ENCODE measurements around the gene GPAM.
"Not testable (repeated sequence)": the region's sequence is repeated elsewhere in the genome, so short reads cannot be mapped to it uniquely, and the experiment has no call there.

Gene GPAM

GRCh38 chr10:112202561-112203241, 19.1 kb upstream of the GPAM start:
- Histone ChIP-seq H3K27ac (ENCODE audit: low read depth, low read length) (no peak overlapping the region), H3K4me1 (ENCODE audit: control insufficient read depth in 1 of 2, insufficient read depth in 2 of 2, low read length in 2 of 2) (no peaks in the 10 kb centered on the region), H3K4me3 (ENCODE audit: low read depth in 1 of 2, low read length in 2 of 2) (no peak overlapping the region)

GRCh38 chr10:112202076-112202475, 18.5 kb upstream of the GPAM start:
- no peak overlapping the region for H3K9ac ChIP-seq (ENCODE audit: low read depth in 1 of 2, low read length in 2 of 2)
- no peak overlapping the region for H3K4me3 ChIP-seq (ENCODE audit: low read depth in 1 of 2, low read length in 2 of 2)
- H3K9me3 ChIP-seq (ENCODE audit: control insufficient read depth in 1 of 2, low read length in 2 of 2) = no peaks in the 10 kb centered on the region
- no peak overlapping the region for H3K27ac ChIP-seq (ENCODE audit: low read depth, low read length)
- H3K36me3 ChIP-seq (ENCODE audit: control insufficient read depth in 1 of 2, insufficient read depth in 2 of 2, low read length in 2 of 2) = no peaks in the 10 kb centered on the region
- no peaks in the 10 kb centered on the region for H3K4me1 ChIP-seq (ENCODE audit: control insufficient read depth in 1 of 2, insufficient read depth in 2 of 2, low read length in 2 of 2)
- no peaks in the 10 kb centered on the region for H3K27me3 ChIP-seq (ENCODE audit: control insufficient read depth in 1 of 2, insufficient read depth in 2 of 2, low read length in 2 of 2)

More at GRCh38 chr10:112202561-112203241, 19.1 kb upstream of the GPAM start:
- no peaks in the 10 kb centered on the region for H3K27me3 ChIP-seq (ENCODE audit: control insufficient read depth in 1 of 2, insufficient read depth in 2 of 2, low read length in 2 of 2)
- H3K36me3 ChIP-seq (ENCODE audit: control insufficient read depth in 1 of 2, insufficient read depth in 2 of 2, low read length in 2 of 2) = no peaks in the 10 kb centered on the region
- no peaks in the 10 kb centered on the region for H3K9me3 ChIP-seq (ENCODE audit: control insufficient read depth in 1 of 2, low read length in 2 of 2)
- H3K9ac ChIP-seq (ENCODE audit: low read depth in 1 of 2, low read length in 2 of 2) = no peak overlapping the region

- H3K9me3 ChIP-seq (ENCODE audit: control insufficient read depth in 1 of 2, low read length in 2 of 2) = no peaks in the 10 kb centered on the region
- no peak overlapping the region for H3K4me3 ChIP-seq (ENCODE audit: low read depth in 1 of 2, low read length in 2 of 2)
- H3K27ac ChIP-seq (ENCODE audit: low read depth, low read length) = no peak overlapping the region
- H3K36me3 ChIP-seq (ENCODE audit: control insufficient read depth in 1 of 2, insufficient read depth in 2 of 2, low read length in 2 of 2) = no peaks in the 10 kb centered on the region
- no peaks in the 10 kb centered on the region for H3K27me3 ChIP-seq (ENCODE audit: control insufficient read depth in 1 of 2, insufficient read depth in 2 of 2, low read length in 2 of 2)
- no peaks in the 10 kb centered on the region for H3K4me1 ChIP-seq (ENCODE audit: control insufficient read depth in 1 of 2, insufficient read depth in 2 of 2, low read length in 2 of 2)
- H3K9ac ChIP-seq (ENCODE audit: low read depth in 1 of 2, low read length in 2 of 2) = no peak overlapping the region
These were observed 17.8 kb upstream of the GPAM start for GRCh38 chr10:112201334-112201733.

- not testable (repeated sequence) for H3K27ac ChIP-seq (ENCODE audit: low read depth, low read length); H3K4me1 ChIP-seq (ENCODE audit: control insufficient read depth in 1 of 2, insufficient read depth in 2 of 2, low read length in 2 of 2); H3K9ac ChIP-seq (ENCODE audit: low read depth in 1 of 2, low read length in 2 of 2); H3K27me3 ChIP-seq (ENCODE audit: control insufficient read depth in 1 of 2, insufficient read depth in 2 of 2, low read length in 2 of 2); H3K4me3 ChIP-seq (ENCODE audit: low read depth in 1 of 2, low read length in 2 of 2); H3K9me3 ChIP-seq (ENCODE audit: control insufficient read depth in 1 of 2, low read length in 2 of 2); H3K36me3 ChIP-seq (ENCODE audit: control insufficient read depth in 1 of 2, insufficient read depth in 2 of 2, low read length in 2 of 2)
These were observed 16.7 kb upstream of the GPAM start for GRCh38 chr10:112200259-112200658.

- not testable (repeated sequence) for H3K27me3 ChIP-seq (ENCODE audit: control insufficient read depth in 1 of 2, insufficient read depth in 2 of 2, low read length in 2 of 2); H3K4me1 ChIP-seq (ENCODE audit: control insufficient read depth in 1 of 2, insufficient read depth in 2 of 2, low read length in 2 of 2); H3K9ac ChIP-seq (ENCODE audit: low read depth in 1 of 2, low read length in 2 of 2); H3K36me3 ChIP-seq (ENCODE audit: control insufficient read depth in 1 of 2, insufficient read depth in 2 of 2, low read length in 2 of 2); H3K9me3 ChIP-seq (ENCODE audit: control insufficient read depth in 1 of 2, low read length in 2 of 2); H3K4me3 ChIP-seq (ENCODE audit: low read depth in 1 of 2, low read length in 2 of 2); H3K27ac ChIP-seq (ENCODE audit: low read depth, low read length)
These were observed 14.1 kb upstream of the GPAM start for GRCh38 chr10:112197662-112198061.

- Histone ChIP-seq H3K27me3 (ENCODE audit: control insufficient read depth in 1 of 2, insufficient read depth in 2 of 2, low read length in 2 of 2) (no peaks in the 10 kb centered on the region), H3K27ac (ENCODE audit: low read depth, low read length) (no peak overlapping the region), H3K9ac (ENCODE audit: low read depth in 1 of 2, low read length in 2 of 2) (no peak overlapping the region), H3K9me3 (ENCODE audit: control insufficient read depth in 1 of 2, low read length in 2 of 2) (no peaks in the 10 kb centered on the region), H3K4me1 (ENCODE audit: control insufficient read depth in 1 of 2, insufficient read depth in 2 of 2, low read length in 2 of 2) (no peaks in the 10 kb centered on the region), H3K36me3 (ENCODE audit: control insufficient read depth in 1 of 2, insufficient read depth in 2 of 2, low read length in 2 of 2) (no peaks in the 10 kb centered on the region), H3K4me3 (ENCODE audit: low read depth in 1 of 2, low read length in 2 of 2) (no peak overlapping the region)
These were observed 11.7 kb upstream of the GPAM start for GRCh38 chr10:112195224-112195623.

GRCh38 chr10:112191791-112192190, 8.2 kb upstream of the GPAM start:
- H3K9ac ChIP-seq (ENCODE audit: low read depth in 1 of 2, low read length in 2 of 2) = no peak overlapping the region
- H3K9me3 ChIP-seq (ENCODE audit: control insufficient read depth in 1 of 2, low read length in 2 of 2) = no peaks in the 10 kb centered on the region
- H3K4me1 ChIP-seq (ENCODE audit: control insufficient read depth in 1 of 2, insufficient read depth in 2 of 2, low read length in 2 of 2) = no peaks in the 10 kb centered on the region
- H3K27ac ChIP-seq (ENCODE audit: low read depth, low read length) = no peak overlapping the region
- no peak overlapping the region for H3K4me3 ChIP-seq (ENCODE audit: low read depth in 1 of 2, low read length in 2 of 2)
- H3K36me3 ChIP-seq (ENCODE audit: control insufficient read depth in 1 of 2, insufficient read depth in 2 of 2, low read length in 2 of 2) = no peaks in the 10 kb centered on the region
- H3K27me3 ChIP-seq (ENCODE audit: control insufficient read depth in 1 of 2, insufficient read depth in 2 of 2, low read length in 2 of 2) = no peaks in the 10 kb centered on the region

GRCh38 chr10:112191041-112191590, 7.6 kb upstream of the GPAM start:
- no peak overlapping the region for H3K27ac ChIP-seq (ENCODE audit: low read depth, low read length)

GRCh38 chr10:112189465-112189864, 5.9 kb upstream of the GPAM start:
- Histone ChIP-seq H3K27me3 (ENCODE audit: control insufficient read depth in 1 of 2, insufficient read depth in 2 of 2, low read length in 2 of 2) (no peaks in the 10 kb centered on the region), H3K9ac (ENCODE audit: low read depth in 1 of 2, low read length in 2 of 2) (no peak overlapping the region), H3K9me3 (ENCODE audit: control insufficient read depth in 1 of 2, low read length in 2 of 2) (peaks cover 0 to 1% of the 10 kb centered on the region in 2 donors), H3K4me3 (ENCODE audit: low read depth in 1 of 2, low read length in 2 of 2) (no peak overlapping the region), H3K4me1 (ENCODE audit: control insufficient read depth in 1 of 2, insufficient read depth in 2 of 2, low read length in 2 of 2) (peaks cover 0 to under 1% of the 10 kb centered on the region in 2 donors), H3K36me3 (ENCODE audit: control insufficient read depth in 1 of 2, insufficient read depth in 2 of 2, low read length in 2 of 2) (no peaks in the 10 kb centered on the region), H3K27ac (ENCODE audit: low read depth, low read length) (no peak overlapping the region)

More at GRCh38 chr10:112191041-112191590, 7.6 kb upstream of the GPAM start:
- Histone ChIP-seq H3K9me3 (ENCODE audit: control insufficient read depth in 1 of 2, low read length in 2 of 2) (no peaks in the 10 kb centered on the region), H3K4me1 (ENCODE audit: control insufficient read depth in 1 of 2, insufficient read depth in 2 of 2, low read length in 2 of 2) (no peaks in the 10 kb centered on the region), H3K4me3 (ENCODE audit: low read depth in 1 of 2, low read length in 2 of 2) (no peak overlapping the region), H3K27me3 (ENCODE audit: control insufficient read depth in 1 of 2, insufficient read depth in 2 of 2, low read length in 2 of 2) (no peaks in the 10 kb centered on the region), H3K9ac (ENCODE audit: low read depth in 1 of 2, low read length in 2 of 2) (no peak overlapping the region), H3K36me3 (ENCODE audit: control insufficient read depth in 1 of 2, insufficient read depth in 2 of 2, low read length in 2 of 2) (no peaks in the 10 kb centered on the region)

- peaks cover 7 to 15% of the 10 kb centered on the region in 2 donors for H3K4me1 ChIP-seq (ENCODE audit: control insufficient read depth in 1 of 2, insufficient read depth in 2 of 2, low read length in 2 of 2)
- H3K27me3 ChIP-seq (ENCODE audit: control insufficient read depth in 1 of 2, insufficient read depth in 2 of 2, low read length in 2 of 2) = no peaks in the 10 kb centered on the region
These were observed 4.0 kb upstream of the GPAM start for GRCh38 chr10:112187527-112187926.

More at GRCh38 chr10:112187527-112187926, 4.0 kb upstream of the GPAM start:
- Histone ChIP-seq H3K27ac (ENCODE audit: low read depth, low read length) (no peak overlapping the region), H3K9ac (ENCODE audit: low read depth in 1 of 2, low read length in 2 of 2) (no peak overlapping the region), H3K4me3 (ENCODE audit: low read depth in 1 of 2, low read length in 2 of 2) (no peak overlapping the region), H3K36me3 (ENCODE audit: control insufficient read depth in 1 of 2, insufficient read depth in 2 of 2, low read length in 2 of 2) (no peaks in the 10 kb centered on the region), H3K9me3 (ENCODE audit: control insufficient read depth in 1 of 2, low read length in 2 of 2) (peaks cover 0 to 1% of the 10 kb centered on the region in 2 donors)

Data from duodenal mucosa (tissue), 2 donors.